Mesothelial cell of epicardium (in vitro differentiated cells): ENCODE data around the gene METTL4. TPM values are rescaled to one million over a fixed set of nuclear protein-coding genes. Genes with fewer than 3 reads are reported as not detected.

Experiments
- DNase-seq, 2 experiments: peaks; one replicate each; pipeline ENCODE4 v3.0.0; 2021; ENCODE audit warnings: low spot score in 2 of 2; ENCODE audit not compliant: unreplicated experiment in 2 of 2
- H3K27ac Mint-ChIP-seq: 2 replicates; pipeline ENCODE4 v1.8.0; 2021; ENCODE audit warnings: mixed read lengths
- H3K27me3 Mint-ChIP-seq: 2 replicates; pipeline ENCODE4 v1.8.0; 2021; ENCODE audit warnings: low read depth, mixed read lengths
- H3K36me3 Mint-ChIP-seq: 2 replicates; pipeline ENCODE4 v1.8.0; 2021; ENCODE audit warnings: mixed read lengths
- H3K4me1 Mint-ChIP-seq: 2 replicates; pipeline ENCODE4 v1.8.0; 2021; ENCODE audit warnings: mixed read lengths
- H3K4me3 Mint-ChIP-seq: 2 replicates; pipeline ENCODE4 v1.8.0; 2021; ENCODE audit warnings: mild to moderate bottlenecking, moderate library complexity, mixed read lengths
- H3K9me3 Mint-ChIP-seq: 2 replicates; pipeline ENCODE4 v1.8.0; 2021; ENCODE audit warnings: mixed read lengths
- CTCF ChIP-seq: fragments of 200-600 bp; sonication (generic); IDR thresholded peaks from one replicate; pipeline ENCODE4 v1.5.0; 2021; ENCODE audit warnings: antibody characterized with exemption; ENCODE audit not compliant: unreplicated experiment
- total RNA-seq: library from RNA; stranded (reverse); gene quantifications from 3 replicates; pipeline ENCODE4 v1.2.1, GENCODE V29; 2021

Gene METTL4
- total RNA-seq, 1 donor from 2014 or later, result 10.7 TPM

- DNase-seq, result no peak
- Mint-ChIP-seq H3K4me3 (no peak overlapping the region), H3K4me1 (peaks cover 2% of the 10 kb centered on the region), H3K27ac (no peak overlapping the region), H3K9me3 (no peaks in the 10 kb centered on the region), H3K36me3 (no peaks in the 10 kb centered on the region), H3K27me3 (peaks cover 3% of the 10 kb centered on the region)
- TF ChIP-seq CTCF, result no peak
These were observed 68.4 kb downstream of the METTL4 start for GRCh38 chr18:2502880-2503279.

GRCh38 chr18:2502394-2502793, 68.9 kb downstream of the METTL4 start:
- TF ChIP-seq CTCF, result no peak
- peaks cover 3% of the 10 kb centered on the region for H3K27me3 Mint-ChIP-seq
- H3K4me1 Mint-ChIP-seq, result peaks cover 2% of the 10 kb centered on the region
- H3K27ac Mint-ChIP-seq, result no peak overlapping the region
- H3K9me3 Mint-ChIP-seq, result no peaks in the 10 kb centered on the region
- no peak overlapping the region for H3K4me3 Mint-ChIP-seq
- no peaks in the 10 kb centered on the region for H3K36me3 Mint-ChIP-seq
- no peak for DNase-seq

GRCh38 chr18:2497797-2498196, 73.5 kb downstream of the METTL4 start:
- H3K4me3 Mint-ChIP-seq, result no peak overlapping the region
- H3K27me3 Mint-ChIP-seq, result peaks cover 2% of the 10 kb centered on the region
- H3K27ac Mint-ChIP-seq, result no peak overlapping the region
- DNase-seq, result no peak
- TF ChIP-seq CTCF, result no peak
- no peaks in the 10 kb centered on the region for H3K4me1 Mint-ChIP-seq
- no peaks in the 10 kb centered on the region for H3K9me3 Mint-ChIP-seq
- no peaks in the 10 kb centered on the region for H3K36me3 Mint-ChIP-seq

- DNase-seq, result no peak
- no peaks in the 10 kb centered on the region for H3K27me3 Mint-ChIP-seq
- no peak overlapping the region for H3K27ac Mint-ChIP-seq
- no peaks in the 10 kb centered on the region for H3K36me3 Mint-ChIP-seq
- H3K4me1 Mint-ChIP-seq, result no peaks in the 10 kb centered on the region
- no peak overlapping the region for H3K4me3 Mint-ChIP-seq
- no peak for TF ChIP-seq CTCF
- no peaks in the 10 kb centered on the region for H3K9me3 Mint-ChIP-seq
These were observed 75.9 kb downstream of the METTL4 start for GRCh38 chr18:2495381-2495780.

GRCh38 chr18:2494921-2495320, 76.4 kb downstream of the METTL4 start:
- no peaks in the 10 kb centered on the region for H3K27me3 Mint-ChIP-seq
- H3K27ac Mint-ChIP-seq, result no peak overlapping the region
- H3K4me3 Mint-ChIP-seq, result no peak overlapping the region
- H3K9me3 Mint-ChIP-seq, result no peaks in the 10 kb centered on the region
- H3K36me3 Mint-ChIP-seq, result no peaks in the 10 kb centered on the region
- no peaks in the 10 kb centered on the region for H3K4me1 Mint-ChIP-seq
- DNase-seq, result no peak
- no peak for TF ChIP-seq CTCF

Other genes starting within 250 kb of the METTL4 start
- 13.4 to 16.1 TPM (median 15.0 TPM) in 3 replicates for gene NDC80, start 52 bp upstream of the METTL4 start, total RNA-seq
- 71.2 to 73.5 TPM (median 71.7 TPM) in 3 replicates for gene SMCHD1, start 84.2 kb upstream of the METTL4 start, total RNA-seq